Lung (tissue), 12 donors: ENCODE measurements around the gene LAMP2. TPM values are rescaled to one million over a fixed set of nuclear protein-coding genes. Genes with fewer than 3 reads are reported as not detected.
A peak's percentile ranks its signal among the peaks of the same experiment; 100 is the strongest.
"Not testable (repeated sequence)": the region's sequence is repeated elsewhere in the genome, so short reads cannot be mapped to it uniquely, and the experiment has no call there.

Source experiments
- ATAC-seq: fragments of 200-7000 bp; cut with Tn5 transposase; one replicate; pipeline ENCODE4 v1.9.1; 2020; ENCODE audit warnings: moderate number of reproducible peaks; ENCODE audit not compliant: insufficient read depth, low FRiP score
- DNase-seq, 3 donors: peaks; one replicate each; pipeline ENCODE4 v3.0.0-alpha.2; 2013 to 2017
- H3K27ac ChIP-seq, 2 donors: one replicate each; pipeline ENCODE4 v1.5.1; 2013; ENCODE audit warnings: mild to moderate bottlenecking in 2 of 2, moderate library complexity in 2 of 2, control low read depth in 1 of 2, inconsistent platforms in 1 of 2, low read depth in 1 of 2, low read length in 1 of 2
- H3K27me3 ChIP-seq, 3 donors: one replicate each; pipeline ENCODE4 v1.5.1; 2013; ENCODE audit warnings: low read length in 2 of 3; ENCODE audit not compliant: control insufficient read depth in 3 of 3, insufficient read depth in 3 of 3
- H3K36me3 ChIP-seq, 4 donors: one replicate each; pipeline ENCODE4 v1.5.1; 2013; ENCODE audit warnings: low read length in 4 of 4, mild to moderate bottlenecking in 1 of 4, moderate library complexity in 1 of 4; ENCODE audit not compliant: control insufficient read depth in 4 of 4, insufficient read depth in 4 of 4
- H3K4me1 ChIP-seq, 5 donors: one replicate each; pipeline ENCODE4 v1.5.1; 2013; ENCODE audit warnings: low read length in 5 of 5, mild to moderate bottlenecking in 2 of 5, moderate library complexity in 1 of 5; ENCODE audit not compliant: control insufficient read depth in 5 of 5, insufficient read depth in 5 of 5
- H3K4me3 ChIP-seq: one replicate; pipeline ENCODE4 v1.5.1; 2013; ENCODE audit warnings: mild to moderate bottlenecking, control low read depth, moderate library complexity
- H3K9ac ChIP-seq, 2 donors: one replicate each; pipeline ENCODE4 v1.5.1; 2013; ENCODE audit warnings: low read length in 2 of 2, control low read depth in 1 of 2; ENCODE audit not compliant: insufficient read depth in 1 of 2
- H3K9me3 ChIP-seq, 4 donors: one replicate each; pipeline ENCODE4 v1.5.1; 2013; ENCODE audit warnings: low read length in 3 of 4, mild to moderate bottlenecking in 1 of 4, moderate library complexity in 1 of 4; ENCODE audit not compliant: control insufficient read depth in 4 of 4, insufficient read depth in 3 of 4
- WGBS, 2 donors: extraction: QIAGEN DNeasy Blood & Tissue Kit; methylation state at CpG; one replicate each; pipeline ENCODE4 v1.1.7; 2013; 5-methylcytosine and 5-hydroxymethylcytosine counted together
- polyA plus RNA-seq, 2 donors: library from polyadenylated mRNA; stranded (reverse); fragments of 200-250 nt; gene quantifications; one replicate each; pipeline ENCODE4 v1.2.1, GENCODE V29; 2013
- total RNA-seq, 2 donors: library from RNA; depleted of rRNA in 1 of 2; stranded (reverse); fragments of >200 nt in 1 of 2; gene quantifications; one replicate each; pipeline ENCODE4 v1.2.1, GENCODE V29; 2014 to 2021
- TF ChIP-seq, protein P1 (sequence below): IDR thresholded peaks from 2 replicates; pipeline ENCODE4 v1.5.1; 2012; ENCODE audit warnings: mild to moderate bottlenecking; ENCODE audit errors: control extremely low read depth, extremely low read depth
- donor health status: control.
- donor health status: control.
- donor health status: Bipolar disorder and iron deficiency.
- donor health status: healthy.
- donor health status: DM: yes; HTN: yes; CAD: no.

The LAMP2 gene
- total and polyA plus RNA-seq, 4 donors: 35.0 to 102 (median 98.6) TPM

DNA sequence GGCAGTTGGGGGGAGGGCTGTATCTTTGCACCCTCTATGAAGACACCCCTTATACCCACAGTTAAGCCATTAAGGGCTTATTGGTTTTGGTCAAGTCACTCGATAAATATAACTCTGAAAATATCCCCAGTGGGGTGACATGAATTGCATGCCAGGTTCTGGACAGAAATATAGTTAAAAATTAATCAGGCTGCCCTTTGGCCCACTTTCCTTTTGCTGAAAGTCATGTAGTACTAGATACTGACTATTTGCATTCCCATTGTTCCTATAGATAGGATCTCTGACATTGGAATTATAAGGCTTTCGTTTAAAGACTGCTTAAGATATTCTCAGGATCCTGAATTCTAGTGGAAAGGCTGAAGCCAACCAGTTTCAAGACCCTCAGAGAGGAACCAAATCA is 43.5 kb upstream of the LAMP2 start:
- DNase-seq: no peak
- no peak overlapping the region for H3K4me3 ChIP-seq
- no peak overlapping the region for H3K9ac ChIP-seq
- no peaks in the 10 kb centered on the region for H3K4me1 ChIP-seq
- 61 to 83% methylated on average over 2 of the region's 2 CpGs for WGBS, 2 donors
- ATAC-seq: no peak
- no peak overlapping the region for H3K27ac ChIP-seq
- no peaks in the 10 kb centered on the region for H3K27me3 ChIP-seq
- H3K36me3 ChIP-seq: no peaks in the 10 kb centered on the region
- TF ChIP-seq, protein P1, sequence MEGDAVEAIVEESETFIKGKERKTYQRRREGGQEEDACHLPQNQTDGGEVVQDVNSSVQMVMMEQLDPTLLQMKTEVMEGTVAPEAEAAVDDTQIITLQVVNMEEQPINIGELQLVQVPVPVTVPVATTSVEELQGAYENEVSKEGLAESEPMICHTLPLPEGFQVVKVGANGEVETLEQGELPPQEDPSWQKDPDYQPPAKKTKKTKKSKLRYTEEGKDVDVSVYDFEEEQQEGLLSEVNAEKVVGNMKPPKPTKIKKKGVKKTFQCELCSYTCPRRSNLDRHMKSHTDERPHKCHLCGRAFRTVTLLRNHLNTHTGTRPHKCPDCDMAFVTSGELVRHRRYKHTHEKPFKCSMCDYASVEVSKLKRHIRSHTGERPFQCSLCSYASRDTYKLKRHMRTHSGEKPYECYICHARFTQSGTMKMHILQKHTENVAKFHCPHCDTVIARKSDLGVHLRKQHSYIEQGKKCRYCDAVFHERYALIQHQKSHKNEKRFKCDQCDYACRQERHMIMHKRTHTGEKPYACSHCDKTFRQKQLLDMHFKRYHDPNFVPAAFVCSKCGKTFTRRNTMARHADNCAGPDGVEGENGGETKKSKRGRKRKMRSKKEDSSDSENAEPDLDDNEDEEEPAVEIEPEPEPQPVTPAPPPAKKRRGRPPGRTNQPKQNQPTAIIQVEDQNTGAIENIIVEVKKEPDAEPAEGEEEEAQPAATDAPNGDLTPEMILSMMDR: no peak
- no peaks in the 10 kb centered on the region for H3K9me3 ChIP-seq

DNA sequence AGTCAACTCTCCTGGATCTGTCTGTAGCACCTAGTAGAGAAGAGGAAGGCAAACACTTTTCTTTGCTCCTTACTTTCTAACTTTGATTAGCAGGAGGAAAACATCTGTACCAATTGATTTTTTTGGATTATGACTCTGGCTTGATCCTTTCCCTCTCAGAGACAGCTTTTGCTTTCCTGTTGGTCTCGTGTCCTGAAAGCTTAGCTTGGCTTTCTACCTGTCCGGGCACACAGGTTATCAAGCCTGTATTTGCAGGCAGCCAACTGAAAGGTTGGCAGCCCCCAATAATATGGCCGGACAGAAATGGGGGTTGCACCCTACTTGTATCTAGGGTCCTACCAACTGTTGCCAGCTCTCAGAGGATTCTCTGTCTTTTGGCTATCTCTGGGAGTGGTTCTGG is 43.1 kb upstream of the LAMP2 start:
- no peaks in the 10 kb centered on the region for H3K4me1 ChIP-seq
- TF ChIP-seq, protein P1: no peak
- no peaks in the 10 kb centered on the region for H3K27me3 ChIP-seq
- 79 to 88% methylated on average over 3 of the region's 3 CpGs for WGBS, 2 donors
- no peaks in the 10 kb centered on the region for H3K36me3 ChIP-seq
- H3K9me3 ChIP-seq: no peaks in the 10 kb centered on the region
- ATAC-seq (no peak), DNase-seq (no peak)
- H3K9ac ChIP-seq: no peak overlapping the region
- H3K4me3 ChIP-seq: no peak overlapping the region
- H3K27ac ChIP-seq: no peak overlapping the region

DNA sequence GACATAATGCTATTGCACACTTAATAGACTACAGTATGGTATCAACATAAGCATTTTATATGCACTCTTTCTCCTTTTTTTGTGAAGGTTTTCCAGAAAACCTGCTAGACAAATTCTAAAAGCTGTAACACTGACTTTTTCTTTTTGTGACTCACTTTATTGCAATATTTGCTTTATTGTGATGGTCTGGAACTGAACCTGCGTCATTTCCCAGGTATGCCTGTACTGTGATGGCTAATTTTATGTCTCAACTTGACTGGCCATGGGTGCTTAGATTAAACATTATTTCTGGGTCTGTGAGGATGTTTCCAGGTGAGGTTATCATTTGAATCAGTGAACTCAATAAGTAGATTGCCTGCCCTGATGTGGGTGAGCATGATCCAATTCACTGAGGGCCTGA is 35.5 kb upstream of the LAMP2 start:
- Histone ChIP-seq H3K9ac (no peak overlapping the region), H3K27ac (no peak overlapping the region), H3K27me3 (no peaks in the 10 kb centered on the region), H3K4me3 (no peak overlapping the region), H3K36me3 (no peaks in the 10 kb centered on the region), H3K4me1 (no peaks in the 10 kb centered on the region), H3K9me3 (no peaks in the 10 kb centered on the region)
- DNase-seq: no peak
- 72 to 91% methylated on average over 1 of the region's 1 CpG for WGBS, 2 donors
- TF ChIP-seq, protein P1: no peak
- no peak for ATAC-seq

DNA sequence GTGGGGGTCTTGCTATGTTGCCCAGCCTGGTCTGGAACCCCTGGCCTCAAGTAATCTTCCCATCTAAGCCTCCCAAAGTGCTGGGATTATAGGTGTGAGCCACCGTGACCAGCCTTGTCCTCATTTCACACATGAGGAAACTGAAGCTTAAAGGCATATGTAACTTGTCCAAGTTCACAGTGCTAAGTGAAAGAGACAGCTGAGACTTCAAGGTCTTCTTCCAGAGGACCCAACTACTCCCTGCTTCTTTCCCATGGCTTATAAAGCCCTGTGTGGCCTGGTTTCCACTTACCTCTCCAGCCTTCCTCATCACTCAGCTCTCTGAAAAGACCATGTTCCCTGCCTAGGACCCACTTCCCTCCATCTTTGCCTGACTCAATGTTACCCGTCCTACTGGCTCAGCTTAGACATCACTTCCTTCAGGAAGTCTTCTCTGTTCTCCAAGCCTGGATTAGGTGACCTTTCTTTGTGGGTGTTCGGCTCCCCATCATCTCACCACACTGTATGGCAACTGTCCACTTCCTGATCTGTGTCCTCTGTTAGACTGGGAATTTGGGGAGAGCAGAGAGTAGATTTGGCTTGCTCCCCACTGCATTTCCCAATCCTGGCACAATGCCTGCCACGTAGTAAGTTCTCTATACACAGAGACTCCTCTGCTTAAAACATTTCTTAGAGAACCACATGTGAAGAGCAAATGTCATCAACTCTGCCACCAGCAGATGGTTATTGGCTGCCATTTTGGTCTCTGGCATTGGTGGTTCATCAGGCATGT is 30.4 kb upstream of the LAMP2 start:
- no peak overlapping the region for H3K4me3 ChIP-seq
- H3K4me1 ChIP-seq: no peaks in the 10 kb centered on the region
- H3K9ac ChIP-seq: no peak overlapping the region
- no peaks in the 10 kb centered on the region for H3K36me3 ChIP-seq
- H3K27ac ChIP-seq: no peak overlapping the region
- DNase-seq: peak in 2 of 3 donors; percentile 29 to 65
- H3K9me3 ChIP-seq: no peaks in the 10 kb centered on the region
- TF ChIP-seq, protein P1: no peak
- no peaks in the 10 kb centered on the region for H3K27me3 ChIP-seq
- ATAC-seq: no peak
- WGBS, 2 donors: 29 to 51% methylated on average over 4 of the region's 4 CpGs

DNA sequence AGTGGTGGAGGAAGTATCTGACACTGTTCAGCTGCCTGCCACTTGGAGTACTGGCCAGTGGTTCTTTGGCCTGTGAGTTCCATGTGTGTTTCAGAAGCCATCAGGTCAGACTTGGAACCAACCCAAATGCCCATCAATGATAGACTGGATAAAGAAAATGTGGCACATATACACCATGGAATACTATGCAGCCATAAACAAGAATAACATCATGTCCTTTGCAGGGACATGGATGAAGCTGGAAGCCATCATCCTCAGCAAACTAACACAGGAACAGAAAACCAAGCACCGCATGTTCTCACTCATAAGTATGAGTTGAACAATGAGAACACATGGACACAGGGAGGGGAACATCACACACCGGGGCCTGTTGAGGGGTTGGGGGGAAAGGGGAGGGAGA is 21.0 kb upstream of the LAMP2 start:
- not testable (repeated sequence) for H3K4me3 ChIP-seq, ATAC-seq, H3K27ac ChIP-seq, H3K27me3 ChIP-seq, H3K9ac ChIP-seq, DNase-seq, H3K36me3 ChIP-seq, H3K9me3 ChIP-seq, H3K4me1 ChIP-seq
- WGBS, 2 donors: 92 to 95% methylated on average over 2 of the region's 2 CpGs
